CD4-positive, alpha-beta T cell treated with Interleukin-17A for 4 hours (primary cell): ENCODE measurements around the gene ERI3.

ENCODE experiments used
- DNase-seq: peaks from one replicate; pipeline ENCODE4 v3.0.0-alpha.2; 2020; ENCODE audit warnings: mixed read lengths

Gene ERI3

DNA sequence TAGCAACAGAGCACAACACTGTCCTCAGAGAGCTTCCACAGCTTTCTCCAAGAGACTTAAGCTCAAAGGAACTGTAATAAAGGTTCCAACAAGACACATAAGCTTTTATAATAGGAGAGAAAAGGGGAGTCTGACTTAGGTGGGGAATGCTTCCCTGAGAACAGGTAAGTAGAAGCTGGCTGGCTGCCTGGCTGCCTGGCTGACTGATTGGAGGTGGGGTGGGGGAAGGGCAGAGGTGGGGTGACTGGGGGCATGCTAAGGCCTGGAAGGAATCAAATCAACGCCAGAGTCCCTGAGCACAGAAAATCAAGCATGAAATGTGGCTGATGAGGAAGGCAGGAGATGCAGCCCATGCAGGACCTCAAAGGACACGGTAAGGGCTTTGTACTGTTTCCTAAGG is 96.0 kb downstream of the ERI3 start:
- no peak for DNase-seq

- no peak for DNase-seq
Measured at GRCh38 chr1:44256762-44257554, 98.1 kb downstream of the ERI3 start.

DNA sequence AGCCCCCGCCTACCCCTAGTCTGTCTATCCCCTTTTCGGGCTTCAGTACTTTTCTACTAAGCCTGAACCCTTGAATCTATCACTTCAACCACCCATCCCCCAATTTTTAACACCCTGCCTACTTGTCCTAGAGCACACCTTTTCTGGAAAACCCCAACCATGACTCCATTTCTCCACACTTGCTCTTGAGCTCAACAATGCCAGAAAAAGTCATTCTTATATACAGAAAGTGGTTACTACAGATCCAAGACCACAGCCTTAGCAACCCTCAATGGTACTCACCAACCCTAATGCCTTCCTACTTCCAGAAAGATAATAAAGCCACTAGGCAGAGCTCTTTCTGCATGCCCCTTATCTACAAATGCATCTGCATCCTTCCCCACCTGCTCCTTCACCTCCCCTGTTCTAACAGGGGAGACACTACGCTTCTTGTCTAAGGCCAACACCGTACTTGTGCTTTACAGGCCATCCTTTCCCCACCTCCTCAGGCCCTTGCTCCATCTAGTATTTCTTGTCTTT is 100.6 kb downstream of the ERI3 start:
- no peak for DNase-seq

DNA sequence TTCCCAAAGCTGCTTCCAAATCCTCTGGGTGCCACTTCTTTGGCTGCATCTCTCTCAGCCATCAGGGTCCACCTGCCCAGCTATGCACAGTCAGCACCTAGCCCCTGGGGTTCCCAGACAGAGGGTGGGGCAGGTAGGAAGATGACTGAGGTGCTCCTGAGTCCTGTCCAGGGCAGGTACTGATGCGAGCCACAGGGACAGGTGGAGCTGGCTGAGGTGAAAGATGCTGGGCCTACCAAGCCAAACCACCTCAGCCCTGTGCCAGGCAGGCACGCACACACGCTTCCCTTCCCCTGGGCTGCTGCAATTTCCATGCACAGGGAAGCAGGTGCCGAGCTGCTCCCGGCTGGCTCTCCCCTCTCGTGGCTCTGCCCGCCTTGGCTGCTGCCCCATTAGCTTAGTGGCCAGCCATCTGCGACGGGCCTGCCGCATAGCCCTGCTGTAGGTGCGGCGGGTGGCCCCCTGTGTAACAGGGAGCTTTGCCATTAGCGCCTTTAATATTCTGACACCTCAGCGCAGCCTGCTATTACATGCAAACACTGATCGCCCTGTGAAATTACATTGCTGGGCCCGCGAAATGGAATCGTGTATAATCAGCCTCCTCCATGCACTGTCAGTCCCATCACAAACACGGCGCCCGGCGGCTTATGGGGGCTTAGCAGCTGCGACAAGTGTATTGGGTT is 102.9 kb downstream of the ERI3 start:
- DNase-seq: no peak

GRCh38 chr1:44251486-44251885 is 103.6 kb downstream of the ERI3 start:
- DNase-seq: no peak

GRCh38 chr1:44250068-44250781 is 104.8 kb downstream of the ERI3 start:
- DNase-seq: no peak

DNA sequence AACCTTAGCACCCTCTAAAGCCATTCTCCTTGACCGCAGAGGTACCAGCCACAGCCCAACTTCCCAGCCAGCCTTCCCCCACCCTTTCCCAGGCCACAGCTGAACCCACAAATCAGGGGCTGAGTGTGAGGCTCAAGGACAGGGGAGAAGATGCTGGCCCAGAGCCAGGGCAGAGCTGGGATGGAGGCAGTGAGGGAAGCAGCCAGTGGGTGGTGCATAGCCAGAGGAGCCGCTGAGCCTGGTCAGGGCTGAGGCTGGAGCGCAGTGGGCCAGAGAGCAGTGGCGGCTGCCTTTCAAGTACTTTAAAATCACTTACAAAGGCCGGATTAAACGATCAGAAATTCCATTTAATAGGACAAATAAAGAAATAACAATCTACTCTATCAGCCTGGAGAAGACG is 105.5 kb downstream of the ERI3 start:
- no peak for DNase-seq

- DNase-seq: no peak
Measured at GRCh38 chr1:44246806-44247205, 108.3 kb downstream of the ERI3 start.

GRCh38 chr1:44244986-44245385 is 110.1 kb downstream of the ERI3 start:
- no peak for DNase-seq

- DNase-seq: no peak
Measured at GRCh38 chr1:44243782-44244495, 111.1 kb downstream of the ERI3 start.

GRCh38 chr1:44242746-44243145 is 112.3 kb downstream of the ERI3 start:
- no peak for DNase-seq

GRCh38 chr1:44240802-44241671 is 114.0 kb downstream of the ERI3 start:
- no peak for DNase-seq

DNA sequence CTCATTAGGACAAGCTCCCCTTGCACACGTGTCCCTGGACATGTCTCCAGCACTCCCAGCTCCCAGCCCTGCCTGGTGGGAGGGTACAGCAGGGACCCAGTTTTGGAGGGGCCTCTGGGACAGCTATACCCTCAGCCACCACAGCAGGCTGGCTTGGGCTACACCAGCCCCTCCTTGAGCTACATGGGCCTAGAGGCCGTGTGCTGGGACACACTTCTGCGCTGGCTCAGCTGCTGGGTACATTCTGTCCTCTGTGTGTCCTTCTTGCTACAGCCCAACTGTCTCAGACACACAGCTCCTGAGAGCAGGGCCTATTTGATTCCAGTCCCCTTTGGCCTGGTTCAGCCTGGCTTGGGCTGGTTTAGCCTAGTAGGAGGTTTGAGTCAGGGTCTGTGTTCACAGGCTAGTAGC is 115.1 kb downstream of the ERI3 start:
- no peak for DNase-seq

GRCh38 chr1:44239331-44239960 is 115.6 kb downstream of the ERI3 start:
- no peak for DNase-seq

- no peak for DNase-seq
Measured at GRCh38 chr1:44238660-44239059, 116.4 kb downstream of the ERI3 start.

GRCh38 chr1:44237721-44238457 is 117.2 kb downstream of the ERI3 start:
- peak; percentile 51 for DNase-seq

- DNase-seq: no peak
Measured at GRCh38 chr1:44236490-44237272, 118.4 kb downstream of the ERI3 start.

DNA sequence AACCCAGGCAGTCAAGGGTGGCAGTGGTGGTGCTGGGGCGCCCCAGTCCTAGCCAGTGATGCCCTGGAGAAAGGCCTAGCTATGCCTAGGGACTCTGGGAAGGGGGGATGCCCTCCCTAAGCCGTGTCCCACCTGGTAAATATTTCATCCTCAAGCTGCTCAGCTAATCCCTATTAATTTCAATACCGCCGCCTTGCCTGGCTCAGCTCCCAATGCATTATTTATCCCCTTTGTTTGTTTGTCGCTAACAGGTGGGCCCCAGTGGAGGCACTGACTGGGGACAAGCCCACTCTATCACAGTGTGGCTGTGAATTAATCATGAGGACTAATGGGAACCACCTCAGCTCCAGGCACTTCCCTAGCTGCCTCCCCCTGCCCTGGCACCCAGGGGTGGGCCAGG is 119.2 kb downstream of the ERI3 start:
- no peak for DNase-seq

- DNase-seq: no peak
Measured at GRCh38 chr1:44233593-44233992, 121.5 kb downstream of the ERI3 start.

DNA sequence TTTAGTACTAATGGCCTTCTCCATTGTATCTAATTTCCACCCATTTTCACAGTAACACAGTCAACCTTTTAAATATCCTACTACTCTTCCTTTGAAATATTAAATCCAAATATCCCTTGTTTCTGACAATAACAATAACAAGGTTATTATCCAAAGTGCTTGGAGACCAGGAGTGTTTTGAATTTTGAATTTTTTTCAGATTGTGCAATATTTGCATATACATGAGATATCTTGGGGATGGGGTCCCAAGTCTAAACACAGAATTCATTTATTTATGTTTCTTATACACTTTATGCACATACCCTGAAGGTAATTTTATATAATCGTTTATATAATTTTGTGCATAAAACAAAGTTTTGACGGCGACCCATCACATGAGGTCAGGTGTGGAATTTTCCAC is 124.3 kb downstream of the ERI3 start:
- no peak for DNase-seq
